GM12874 (cell line): Measurements from ENCODE around the gene ZNF792.

Experiments
- CTCF ChIP-seq: IDR thresholded peaks from 2 replicates; pipeline ENCODE4 v1.5.1; 2011; ENCODE audit warnings: low read depth, mild to moderate bottlenecking, control low read depth, low read length, moderate library complexity; ENCODE audit not compliant: insufficient read depth

ZNF792 gene

GRCh38 chr19:35006999-35007365 lies 43.0 kb upstream of the ZNF792 start:
- no peak for TF ChIP-seq CTCF

GRCh38 chr19:35006342-35006998 lies 42.4 kb upstream of the ZNF792 start:
- TF ChIP-seq CTCF: no peak

- TF ChIP-seq CTCF: no peak
These were observed 41.4 kb upstream of the ZNF792 start for GRCh38 chr19:35005256-35005977.

- TF ChIP-seq CTCF: no peak
These were observed 40.7 kb upstream of the ZNF792 start for GRCh38 chr19:35004517-35005255.

GRCh38 chr19:35002037-35002535 lies 38.1 kb upstream of the ZNF792 start:
- no peak for TF ChIP-seq CTCF

- no peak for TF ChIP-seq CTCF
These were observed 36.8 kb upstream of the ZNF792 start for GRCh38 chr19:35000647-35001501.
